ENCODE measurements around the gene LYPD6B.

The LYPD6B gene

GRCh38 chr2:149044500-149044899 is 6.0 kb downstream of the LYPD6B start:
- DNase-seq, result no peak

- DNase-seq, result no peak
Measured at GRCh38 chr2:149047118-149047517, 8.6 kb downstream of the LYPD6B start.

- no peak for DNase-seq
Measured at GRCh38 chr2:149049142-149049541, 10.6 kb downstream of the LYPD6B start.

GRCh38 chr2:149050188-149050587 is 11.7 kb downstream of the LYPD6B start:
- no peak for DNase-seq

GRCh38 chr2:149055751-149056150 is 17.3 kb downstream of the LYPD6B start:
- DNase-seq, result no peak

GRCh38 chr2:149056541-149057255 is 18.2 kb downstream of the LYPD6B start:
- no peak for DNase-seq

- no peak for DNase-seq
Measured at GRCh38 chr2:149057401-149057800, 18.9 kb downstream of the LYPD6B start.

- DNase-seq, result no peak
Measured at GRCh38 chr2:149058936-149059335, 20.4 kb downstream of the LYPD6B start.

GRCh38 chr2:149059822-149060221 is 21.3 kb downstream of the LYPD6B start:
- DNase-seq, result no peak

- no peak for DNase-seq
Measured at GRCh38 chr2:149061133-149061745, 22.7 kb downstream of the LYPD6B start.

- DNase-seq, result no peak
Measured at GRCh38 chr2:149062531-149062930, 24.0 kb downstream of the LYPD6B start.

GRCh38 chr2:149063177-149063576 is 24.7 kb downstream of the LYPD6B start:
- DNase-seq, result no peak

- no peak for DNase-seq
Measured at GRCh38 chr2:149064365-149064841, 25.9 kb downstream of the LYPD6B start.

GRCh38 chr2:149064856-149065630 is 26.5 kb downstream of the LYPD6B start:
- DNase-seq, result no peak

- DNase-seq, result no peak
Measured at GRCh38 chr2:149068225-149068995, 29.9 kb downstream of the LYPD6B start.

- DNase-seq, result peak; percentile 36
Measured at GRCh38 chr2:149068996-149069888, 30.7 kb downstream of the LYPD6B start.

- DNase-seq, result no peak
Measured at GRCh38 chr2:149070681-149071320, 32.3 kb downstream of the LYPD6B start.

- no peak for DNase-seq
Measured at GRCh38 chr2:149075105-149075504, 36.6 kb downstream of the LYPD6B start.

GRCh38 chr2:149075853-149076252 is 37.4 kb downstream of the LYPD6B start:
- no peak for DNase-seq

- no peak for DNase-seq
Measured at GRCh38 chr2:149076863-149077412, 38.4 kb downstream of the LYPD6B start.

GRCh38 chr2:149077861-149078260 is 39.4 kb downstream of the LYPD6B start:
- DNase-seq, result no peak

Data from CD4-positive, alpha-beta T cell treated with Interleukin-10 for 1 hour (primary cell).